AG04450 (cell line): Measurements from ENCODE around the gene IDI1. TPM values are rescaled to one million over a fixed set of nuclear protein-coding genes. Genes with fewer than 3 reads are reported as not detected.

Experiments
- CTCF ChIA-PET: fragments of 300-600, 350-600 bp; formaldehyde crosslinking; extraction: SDS; loops from one replicate; lab custom pipeline; 2022; ENCODE audit warnings: antibody characterized with exemption, inconsistent platforms; lab: Charles Lee
- POLR2A ChIA-PET: fragments of 350-600 bp; formaldehyde crosslinking; extraction: SDS; loops from one replicate; lab custom pipeline; 2021; ENCODE audit warnings: antibody characterized with exemption, inconsistent platforms; lab: Yijun Ruan, JAX
- DNase-seq: peaks from one replicate; pipeline ENCODE4 v3.0.0-alpha.2; 2011; ENCODE audit warnings: low read depth, low spot score
- H3K27ac ChIP-seq: one replicate; pipeline ENCODE4 v1.5.1; 2012; ENCODE audit warnings: low read depth, low read length, control low read depth
- H3K27me3 ChIP-seq: one replicate; pipeline ENCODE4 v1.6.0; 2012; ENCODE audit warnings: low read length; ENCODE audit not compliant: control insufficient read depth, insufficient read depth
- H3K4me3 ChIP-seq: 2 replicates; pipeline ENCODE4 v1.5.1; 2011; ENCODE audit warnings: mild to moderate bottlenecking, low read depth, low read length, control low read depth
- H3K9me3 ChIP-seq: 2 replicates; pipeline ENCODE4 v1.5.1; 2012; ENCODE audit warnings: low read length; ENCODE audit not compliant: control insufficient read depth, insufficient read depth
- CTCF ChIP-seq: IDR thresholded peaks from 2 replicates; pipeline ENCODE4 v1.5.1; 2011; ENCODE audit warnings: low read depth, low read length, control low read depth, inconsistent platforms
- polyA plus RNA-seq: library from polyadenylated mRNA; depleted of rRNA; stranded (reverse); fragments of >200 nt; gene quantifications from 2 replicates; pipeline ENCODE4 v1.2.3, GENCODE V29; 2011

IDI1 gene
- polyA plus RNA-seq, 1 experiment = 37.6 TPM

GRCh38 chr10:1036341-1036791 is 12.6 kb downstream of the IDI1 start:
- peak; percentile 51 for DNase-seq
- ChIA-PET POLR2A (interaction anchor here (0.7 to 2.8 kb wide), 2 partner anchors 13 to 421 kb away, joined by 5 to 10 read pairs; partner anchors contain the start of gene IDI1), CTCF (no interaction called here)
- Histone ChIP-seq H3K27ac (peak overlapping the region; percentile 31), H3K4me3 (no peak overlapping the region), H3K27me3 (no peaks in the 10 kb centered on the region), H3K9me3 (no peaks in the 10 kb centered on the region)
- TF ChIP-seq CTCF = no peak

DNA sequence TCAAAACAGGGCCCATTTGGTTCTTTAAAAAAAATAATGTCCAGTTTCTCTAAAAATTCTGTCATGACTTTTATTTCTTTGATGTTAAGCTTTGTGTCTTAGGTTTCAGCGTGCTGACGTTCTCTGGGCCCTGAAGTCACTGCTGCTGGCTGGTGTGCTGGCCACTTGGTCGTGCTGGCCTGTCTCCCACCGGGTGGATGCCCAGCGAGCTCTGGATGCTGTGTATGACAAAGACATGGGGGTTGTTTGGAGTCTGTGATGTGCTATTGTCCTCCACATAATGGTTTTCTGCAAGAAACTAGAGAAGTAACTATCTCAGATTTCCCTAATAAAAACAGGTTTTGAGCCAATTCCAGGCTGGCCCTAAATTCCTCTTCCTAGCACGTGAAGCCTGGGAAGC is 13.7 kb downstream of the IDI1 start:
- ChIA-PET CTCF (no interaction called here), POLR2A (interaction anchor here (2.8 kb wide), 1 partner anchor 14 kb away, joined by 10 read pairs; the partner anchor contains the start of gene IDI1)
- no peak for DNase-seq

GRCh38 chr10:1034758-1035157 is 14.2 kb downstream of the IDI1 start:
- POLR2A ChIA-PET = interaction anchor here (2.8 kb wide), 1 partner anchor 14 kb away, joined by 10 read pairs; the partner anchor contains the start of gene IDI1
- TF ChIP-seq CTCF = no peak
- no peak overlapping the region for H3K4me3 ChIP-seq
- H3K27me3 ChIP-seq = no peaks in the 10 kb centered on the region
- no peaks in the 10 kb centered on the region for H3K9me3 ChIP-seq
- CTCF ChIA-PET = no interaction called here
- H3K27ac ChIP-seq = no peak overlapping the region
- no peak for DNase-seq

More for the DNA sequence above, 13.7 kb downstream of the IDI1 start:
- TF ChIP-seq CTCF = no peak
- Histone ChIP-seq H3K4me3 (no peak overlapping the region), H3K27ac (no peak overlapping the region), H3K9me3 (no peaks in the 10 kb centered on the region), H3K27me3 (no peaks in the 10 kb centered on the region)

DNA sequence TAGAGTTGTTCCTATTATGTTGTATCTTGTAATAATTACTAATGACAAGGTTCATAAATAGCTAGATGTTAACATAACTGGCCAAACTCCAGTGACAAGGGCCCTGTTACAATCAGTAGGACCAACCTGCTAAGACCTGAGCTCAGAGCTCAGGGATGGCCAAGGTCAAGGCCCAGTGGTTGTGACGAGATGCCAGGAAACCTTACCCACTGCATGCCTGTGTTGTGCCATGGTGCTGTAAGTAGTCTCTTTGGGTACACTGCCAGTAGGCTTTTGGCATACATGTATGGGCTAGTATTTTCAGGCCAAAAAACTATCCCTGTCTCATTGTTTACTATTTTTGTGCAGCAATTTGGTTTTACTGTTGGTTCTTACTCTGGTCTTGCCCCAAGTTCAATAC is 15.3 kb downstream of the IDI1 start:
- POLR2A ChIA-PET = no interaction called here
- DNase-seq = no peak
- no peaks in the 10 kb centered on the region for H3K9me3 ChIP-seq
- H3K4me3 ChIP-seq = no peak overlapping the region
- no peaks in the 10 kb centered on the region for H3K27me3 ChIP-seq
- CTCF ChIA-PET = no interaction called here
- H3K27ac ChIP-seq = no peak overlapping the region
- no peak for TF ChIP-seq CTCF

DNA sequence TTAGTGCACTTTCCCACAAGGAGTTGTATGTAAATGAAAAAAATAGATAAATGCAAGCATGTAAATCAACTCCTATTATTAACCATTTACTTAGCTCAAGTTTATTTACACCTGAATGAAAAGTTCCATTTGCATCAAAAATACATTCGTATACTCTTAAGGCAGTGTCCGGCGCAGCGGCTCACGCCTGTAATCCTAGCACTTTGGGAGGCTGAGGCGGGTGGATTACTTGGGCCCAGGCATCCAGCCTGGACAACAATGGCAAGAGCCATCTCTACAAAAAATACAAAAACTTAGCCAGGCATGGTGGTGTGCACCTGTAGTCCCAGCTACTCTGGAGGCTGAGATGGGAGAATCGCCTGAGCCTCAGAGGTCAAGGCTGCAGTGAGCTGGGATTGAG is 19.1 kb downstream of the IDI1 start:
- Histone ChIP-seq H3K27ac (no peak overlapping the region), H3K4me3 (no peak overlapping the region), H3K27me3 (no peaks in the 10 kb centered on the region), H3K9me3 (no peaks in the 10 kb centered on the region)
- ChIA-PET CTCF (no interaction called here), POLR2A (no interaction called here)
- no peak for TF ChIP-seq CTCF
- no peak for DNase-seq
